ENCODE data around the gene ADM.

The ADM gene

GRCh38 chr11:10327254-10327653 is 22.4 kb downstream of the ADM start:
- no peak overlapping the region for H2BK120ac ChIP-seq (ENCODE audit: insufficient read depth, low read length, poor library complexity)
- H3K27me3 ChIP-seq (ENCODE audit: insufficient read depth, low read length), result no peaks in the 10 kb centered on the region
- H3K27ac ChIP-seq (ENCODE audit: low read depth, low read length), result no peak overlapping the region
- no peak overlapping the region for H4K12ac ChIP-seq (ENCODE audit: low read depth, low read length)
- no peak overlapping the region for H3K4ac ChIP-seq (ENCODE audit: low read depth, low read length)
- no peak overlapping the region for H3K4me3 ChIP-seq (ENCODE audit: low read depth, low read length)
- no peaks in the 10 kb centered on the region for H3K79me2 ChIP-seq (ENCODE audit: control insufficient read depth, insufficient read depth, low read length, poor library complexity)
- H3K36me3 ChIP-seq (ENCODE audit: control insufficient read depth in 1 of 2, insufficient read depth in 2 of 2, low read length in 2 of 2), result no peaks in the 10 kb centered on the region
- H3K23ac ChIP-seq (ENCODE audit: low read length), result no peak overlapping the region
- no peak overlapping the region for H2AFZ ChIP-seq (ENCODE audit: insufficient read depth, low read length, poor library complexity)
- no peak overlapping the region for H3K4me2 ChIP-seq (ENCODE audit: low read length)
- H2BK12ac ChIP-seq (ENCODE audit: low read length), result no peak overlapping the region
- no peaks in the 10 kb centered on the region for H3K79me1 ChIP-seq (ENCODE audit: low read length)
- no peak overlapping the region for H3K14ac ChIP-seq (ENCODE audit: low read length)
- H4K8ac ChIP-seq (ENCODE audit: low read depth, low read length), result no peak overlapping the region
- H3K9ac ChIP-seq (ENCODE audit: low read length), result no peak overlapping the region
- H3K9me3 ChIP-seq (ENCODE audit: insufficient read depth, low read depth, low read length), result no peaks in the 10 kb centered on the region
- no peak overlapping the region for H4K91ac ChIP-seq (ENCODE audit: low read depth, low read length)
- no peak overlapping the region for H3K18ac ChIP-seq (ENCODE audit: low read length)
- peaks cover 2 to 4% of the 10 kb centered on the region in 2 experiments for H3K4me1 ChIP-seq (ENCODE audit: control insufficient read depth in 1 of 2, insufficient read depth in 2 of 2, low read length in 2 of 2)
- DNase-seq, result no peak
- H2BK5ac ChIP-seq (ENCODE audit: low read depth, low read length, poor library complexity), result no peak overlapping the region
- no peak overlapping the region for H2AK5ac ChIP-seq (ENCODE audit: low read length)

- Histone ChIP-seq H3K4me1 (ENCODE audit: control insufficient read depth in 1 of 2, insufficient read depth in 2 of 2, low read length in 2 of 2) (no peaks in the 10 kb centered on the region), H3K23ac (ENCODE audit: low read length) (no peak overlapping the region), H3K14ac (ENCODE audit: low read length) (no peak overlapping the region), H3K79me1 (ENCODE audit: low read length) (no peaks in the 10 kb centered on the region), H2BK120ac (ENCODE audit: insufficient read depth, low read length, poor library complexity) (no peak overlapping the region), H3K79me2 (ENCODE audit: control insufficient read depth, insufficient read depth, low read length, poor library complexity) (no peaks in the 10 kb centered on the region), H2AFZ (ENCODE audit: insufficient read depth, low read length, poor library complexity) (no peak overlapping the region), H4K12ac (ENCODE audit: low read depth, low read length) (no peak overlapping the region), H2AK5ac (ENCODE audit: low read length) (no peak overlapping the region), H3K18ac (ENCODE audit: low read length) (no peak overlapping the region), H2BK12ac (ENCODE audit: low read length) (no peak overlapping the region), H3K4ac (ENCODE audit: low read depth, low read length) (no peak overlapping the region), H4K91ac (ENCODE audit: low read depth, low read length) (no peak overlapping the region), H4K8ac (ENCODE audit: low read depth, low read length) (no peak overlapping the region), H3K9me3 (ENCODE audit: insufficient read depth, low read depth, low read length) (no peaks in the 10 kb centered on the region), H3K27ac (ENCODE audit: low read depth, low read length) (no peak overlapping the region), H2BK5ac (ENCODE audit: low read depth, low read length, poor library complexity) (no peak overlapping the region), H3K36me3 (ENCODE audit: control insufficient read depth in 1 of 2, insufficient read depth in 2 of 2, low read length in 2 of 2) (no peaks in the 10 kb centered on the region), H3K4me3 (ENCODE audit: low read depth, low read length) (no peak overlapping the region), H3K4me2 (ENCODE audit: low read length) (no peak overlapping the region), H3K9ac (ENCODE audit: low read length) (no peak overlapping the region), H3K27me3 (ENCODE audit: insufficient read depth, low read length) (no peaks in the 10 kb centered on the region)
- no CpG with 5 or more reads among the region's 3 CpGs for WGBS (ENCODE audit: extremely low coverage, insufficient coverage, insufficient read length)
- DNase-seq, result no peak
These were observed 23.6 kb downstream of the ADM start for GRCh38 chr11:10328314-10329098.

GRCh38 chr11:10329356-10329755 is 24.5 kb downstream of the ADM start:
- DNase-seq, result no peak
- Histone ChIP-seq H2AFZ (ENCODE audit: insufficient read depth, low read length, poor library complexity) (no peak overlapping the region), H3K79me1 (ENCODE audit: low read length) (no peaks in the 10 kb centered on the region), H2BK12ac (ENCODE audit: low read length) (no peak overlapping the region), H3K9ac (ENCODE audit: low read length) (no peak overlapping the region), H3K27me3 (ENCODE audit: insufficient read depth, low read length) (no peaks in the 10 kb centered on the region), H3K4me1 (ENCODE audit: control insufficient read depth in 1 of 2, insufficient read depth in 2 of 2, low read length in 2 of 2) (no peaks in the 10 kb centered on the region), H3K36me3 (ENCODE audit: control insufficient read depth in 1 of 2, insufficient read depth in 2 of 2, low read length in 2 of 2) (no peaks in the 10 kb centered on the region), H4K91ac (ENCODE audit: low read depth, low read length) (no peak overlapping the region), H3K79me2 (ENCODE audit: control insufficient read depth, insufficient read depth, low read length, poor library complexity) (no peaks in the 10 kb centered on the region), H3K23ac (ENCODE audit: low read length) (no peak overlapping the region), H3K27ac (ENCODE audit: low read depth, low read length) (no peak overlapping the region), H3K14ac (ENCODE audit: low read length) (no peak overlapping the region), H4K12ac (ENCODE audit: low read depth, low read length) (no peak overlapping the region), H3K4ac (ENCODE audit: low read depth, low read length) (no peak overlapping the region), H2AK5ac (ENCODE audit: low read length) (no peak overlapping the region), H4K8ac (ENCODE audit: low read depth, low read length) (no peak overlapping the region), H3K9me3 (ENCODE audit: insufficient read depth, low read depth, low read length) (no peaks in the 10 kb centered on the region), H3K4me2 (ENCODE audit: low read length) (no peak overlapping the region), H2BK5ac (ENCODE audit: low read depth, low read length, poor library complexity) (no peak overlapping the region), H3K18ac (ENCODE audit: low read length) (no peak overlapping the region), H3K4me3 (ENCODE audit: low read depth, low read length) (no peak overlapping the region), H2BK120ac (ENCODE audit: insufficient read depth, low read length, poor library complexity) (no peak overlapping the region)
- WGBS (ENCODE audit: extremely low coverage, insufficient coverage, insufficient read length), result no CpG with 5 or more reads among the region's 2 CpGs

GRCh38 chr11:10329935-10330334 is 25.1 kb downstream of the ADM start:
- Histone ChIP-seq H3K9ac (ENCODE audit: low read length) (no peak overlapping the region), H3K27me3 (ENCODE audit: insufficient read depth, low read length) (no peaks in the 10 kb centered on the region), H3K4me1 (ENCODE audit: control insufficient read depth in 1 of 2, insufficient read depth in 2 of 2, low read length in 2 of 2) (no peaks in the 10 kb centered on the region), H2BK120ac (ENCODE audit: insufficient read depth, low read length, poor library complexity) (no peak overlapping the region), H4K91ac (ENCODE audit: low read depth, low read length) (no peak overlapping the region), H4K8ac (ENCODE audit: low read depth, low read length) (no peak overlapping the region), H3K18ac (ENCODE audit: low read length) (no peak overlapping the region), H3K79me2 (ENCODE audit: control insufficient read depth, insufficient read depth, low read length, poor library complexity) (no peaks in the 10 kb centered on the region), H2BK5ac (ENCODE audit: low read depth, low read length, poor library complexity) (no peak overlapping the region), H3K9me3 (ENCODE audit: insufficient read depth, low read depth, low read length) (no peaks in the 10 kb centered on the region), H3K23ac (ENCODE audit: low read length) (no peak overlapping the region), H4K12ac (ENCODE audit: low read depth, low read length) (no peak overlapping the region), H3K4me2 (ENCODE audit: low read length) (no peak overlapping the region), H3K4ac (ENCODE audit: low read depth, low read length) (no peak overlapping the region), H2AK5ac (ENCODE audit: low read length) (no peak overlapping the region), H3K79me1 (ENCODE audit: low read length) (no peaks in the 10 kb centered on the region), H3K27ac (ENCODE audit: low read depth, low read length) (no peak overlapping the region), H2BK12ac (ENCODE audit: low read length) (no peak overlapping the region), H3K14ac (ENCODE audit: low read length) (no peak overlapping the region), H3K36me3 (ENCODE audit: control insufficient read depth in 1 of 2, insufficient read depth in 2 of 2, low read length in 2 of 2) (no peaks in the 10 kb centered on the region), H2AFZ (ENCODE audit: insufficient read depth, low read length, poor library complexity) (no peak overlapping the region), H3K4me3 (ENCODE audit: low read depth, low read length) (no peak overlapping the region)
- no CpG with 5 or more reads among the region's 2 CpGs for WGBS (ENCODE audit: extremely low coverage, insufficient coverage, insufficient read length)
- no peak for DNase-seq

All from trophoblast cell (in vitro differentiated cells and primary cell).